RPMI8226 (cell line): ENCODE results near the gene POU3F1.

Source experiments
- DNase-seq: peaks from one replicate; pipeline ENCODE4 v3.0.0-alpha.2; 2015

The POU3F1 gene

DNA sequence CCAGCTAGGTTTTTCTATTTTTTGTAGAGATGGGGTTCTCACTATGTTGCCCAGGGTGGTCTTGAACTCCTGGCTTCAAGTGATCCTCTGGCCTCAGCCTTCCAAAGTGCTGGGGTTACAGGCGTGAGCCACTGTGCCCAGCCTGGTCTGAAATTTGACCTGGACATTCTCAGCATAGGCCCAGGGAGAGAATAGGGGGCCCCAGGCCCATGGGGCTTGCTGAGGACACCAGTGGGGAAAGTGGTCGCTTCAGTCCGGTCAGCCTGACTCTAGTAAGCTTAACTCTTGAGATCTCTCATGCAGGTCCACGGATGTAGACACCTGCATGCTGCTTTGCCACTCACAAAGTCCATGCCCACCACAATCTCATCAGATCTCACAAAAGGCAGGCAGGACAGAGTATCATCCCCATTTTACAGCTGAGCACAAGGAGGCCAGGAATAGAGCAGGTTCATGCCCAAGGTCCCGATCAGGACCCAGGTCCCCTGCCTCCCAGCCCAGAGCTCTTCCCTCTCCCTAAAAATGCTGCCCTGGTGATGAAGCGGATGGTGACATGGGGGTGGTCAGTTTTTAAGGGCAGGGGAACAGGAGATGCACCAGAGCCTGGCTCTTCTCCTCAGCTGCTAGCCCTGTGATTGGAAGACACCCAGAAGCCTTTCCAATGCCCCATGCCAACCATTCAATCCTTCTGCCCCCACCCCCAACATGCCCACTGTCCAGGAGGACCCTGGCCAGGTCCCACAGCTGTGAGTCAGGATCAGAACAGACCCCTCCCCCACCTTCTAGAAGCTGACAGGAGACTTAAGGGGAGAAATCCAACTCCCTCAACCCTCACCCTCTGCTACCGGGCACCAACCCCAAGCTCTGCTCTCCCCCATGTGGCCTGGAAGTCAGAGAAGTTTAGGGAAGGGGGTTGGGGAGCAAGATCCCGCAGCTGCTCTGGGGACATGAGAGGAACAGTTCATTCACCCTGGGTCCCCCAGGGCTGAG is 43.0 kb downstream of the POU3F1 start:
- DNase-seq: no peak

DNA sequence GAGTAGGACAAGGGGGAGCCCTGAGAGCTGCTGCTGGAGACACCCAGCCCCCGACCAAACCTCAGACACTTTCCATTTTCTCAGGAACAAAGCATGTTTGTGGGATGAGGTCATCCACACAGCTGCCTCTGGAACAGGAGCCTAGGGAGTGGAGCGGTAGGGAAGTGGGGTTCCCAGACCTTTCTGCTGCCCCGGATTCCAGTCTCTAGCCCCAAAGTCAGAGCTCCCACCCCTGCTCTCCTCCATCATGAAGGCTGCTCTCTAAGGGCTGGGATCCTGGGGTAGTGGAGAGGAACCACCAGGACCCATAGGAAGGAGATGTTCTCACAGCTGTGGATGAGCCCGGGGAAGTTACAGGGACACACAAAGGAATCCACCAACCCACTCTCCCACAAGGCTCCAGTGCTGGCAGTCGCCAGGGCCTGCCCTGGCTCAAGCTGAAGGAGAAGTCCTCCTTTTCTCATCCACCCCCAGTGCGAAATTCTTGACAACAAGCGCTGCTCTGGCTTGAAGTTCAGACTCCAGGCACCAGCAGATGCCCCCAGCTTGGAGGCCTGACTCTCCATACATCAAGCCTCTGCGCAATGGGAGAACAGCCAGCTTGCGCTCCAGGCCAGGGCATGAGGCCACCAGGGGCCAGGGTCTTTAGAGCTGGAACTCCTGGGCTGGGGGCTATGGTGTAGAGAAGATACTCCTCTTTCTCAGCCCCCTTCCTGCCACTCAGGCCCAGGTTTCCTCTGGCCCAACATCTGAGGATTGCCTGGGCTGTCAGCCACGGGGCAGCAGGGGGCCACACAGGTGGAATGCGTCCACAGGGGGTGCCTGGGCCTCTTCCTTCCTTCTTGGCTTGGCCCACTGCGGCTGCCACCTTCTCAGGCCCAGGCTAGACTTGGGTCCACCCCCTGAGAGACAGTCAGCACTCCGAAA is 45.8 kb downstream of the POU3F1 start:
- no peak for DNase-seq

DNA sequence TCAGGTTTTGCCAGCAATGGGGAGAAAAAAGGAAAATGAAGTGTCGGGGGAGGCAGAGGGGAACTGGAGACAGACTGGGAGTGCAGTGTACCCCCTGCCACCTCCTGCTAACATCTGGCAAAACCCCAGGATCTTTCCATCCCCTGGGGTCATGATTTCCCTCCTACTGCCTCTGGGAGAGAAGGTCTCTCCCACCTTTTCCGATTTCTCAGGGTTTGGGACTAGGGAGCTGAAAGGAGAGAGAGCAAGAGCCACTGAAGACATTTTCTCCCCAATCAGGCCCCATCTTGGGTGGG is 46.4 kb downstream of the POU3F1 start:
- no peak for DNase-seq

DNA sequence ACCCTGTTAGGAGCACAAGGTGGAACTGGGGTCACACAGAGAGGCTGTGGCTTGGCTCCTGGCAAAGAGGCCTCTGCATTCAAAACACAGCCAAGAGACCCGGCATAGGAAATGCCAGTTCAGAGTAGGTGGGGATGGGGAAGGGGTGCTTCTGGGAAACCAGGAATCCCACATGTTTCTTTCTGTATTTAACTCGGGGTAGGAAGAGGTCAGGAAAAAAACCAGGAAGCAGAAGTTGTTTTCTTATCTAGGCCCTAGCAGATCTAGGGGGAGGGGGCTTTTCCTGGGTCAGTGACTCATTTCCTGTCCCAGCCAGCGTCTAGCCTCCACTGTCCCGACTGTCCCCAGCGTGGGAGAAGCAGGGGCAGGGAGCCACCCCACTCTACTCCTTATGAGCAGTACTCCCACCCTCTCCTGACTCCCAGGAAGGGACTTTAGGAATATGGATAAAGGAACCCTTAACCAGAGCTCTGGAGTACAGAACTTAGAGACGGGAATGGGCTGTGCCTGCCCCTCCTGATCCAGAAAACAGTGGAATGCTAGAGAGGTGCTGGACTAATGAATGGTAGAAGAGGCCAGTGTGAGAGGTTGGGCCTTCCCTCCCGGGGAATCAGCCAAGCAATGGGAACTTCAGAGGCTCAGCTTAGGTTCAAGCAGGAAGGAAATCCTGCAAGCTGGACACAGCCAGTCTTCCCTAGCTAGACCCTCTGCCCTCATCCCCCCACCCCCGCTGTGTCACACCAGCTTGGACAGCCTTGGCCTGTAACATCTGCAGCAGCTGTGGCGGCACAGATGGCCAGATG is 47.0 kb downstream of the POU3F1 start:
- no peak for DNase-seq

DNA sequence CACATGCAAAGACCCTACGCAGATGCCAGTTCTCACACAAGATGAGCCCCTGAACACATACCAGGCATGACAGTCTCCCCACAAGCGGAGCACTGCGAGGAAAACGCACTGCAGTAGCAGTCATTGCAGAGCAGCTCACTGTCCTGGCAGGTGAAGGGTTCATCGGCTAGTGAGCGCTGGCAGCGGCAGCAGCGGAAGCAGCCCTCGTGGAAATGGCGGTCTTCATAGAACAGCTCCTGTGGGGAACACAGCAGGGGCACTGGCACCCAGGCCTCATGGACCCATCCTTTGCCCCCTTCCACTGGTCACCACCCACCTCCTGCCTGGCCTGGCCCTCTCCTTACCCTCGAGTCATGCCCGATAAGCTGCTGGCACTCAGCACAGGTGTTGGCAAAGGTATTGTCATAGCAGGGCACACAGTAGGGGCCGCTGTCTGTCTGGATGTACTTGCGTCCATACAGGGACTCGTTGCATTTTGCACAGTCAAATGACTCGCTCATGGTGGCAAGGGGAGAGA is 47.6 kb downstream of the POU3F1 start:
- DNase-seq: no peak

DNA sequence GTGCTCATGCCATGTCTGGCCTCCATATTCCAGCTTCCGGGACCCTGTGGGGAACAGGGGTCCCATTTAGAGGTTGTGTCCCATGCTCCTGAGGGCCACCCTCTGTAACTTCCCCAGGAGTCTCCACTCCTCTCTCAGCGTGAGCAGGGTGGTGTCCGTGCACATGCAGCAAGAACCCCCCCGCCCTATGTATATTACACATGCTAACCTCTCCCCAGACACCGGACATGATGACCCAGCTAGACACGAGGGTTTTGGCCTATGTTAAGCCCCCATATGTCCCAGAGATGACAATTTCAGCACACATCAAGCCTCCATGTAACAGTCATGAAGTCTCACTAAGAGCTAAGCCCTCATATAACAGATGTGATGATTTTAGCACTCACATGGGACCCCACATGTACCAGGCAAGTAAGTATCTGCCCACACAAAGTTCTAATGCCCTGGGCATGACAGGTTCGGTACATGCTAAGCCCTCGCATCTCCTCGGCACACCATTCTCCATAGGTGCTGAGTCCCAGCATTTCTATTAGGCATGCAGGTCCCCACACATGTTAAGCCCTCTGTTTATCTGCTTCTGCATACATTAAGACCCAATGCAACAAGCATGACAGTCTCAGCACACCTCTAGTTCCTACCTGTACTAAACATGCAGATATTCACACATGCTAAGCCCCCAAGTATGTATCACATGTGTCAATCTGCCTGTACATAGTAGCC is 48.3 kb downstream of the POU3F1 start:
- DNase-seq: no peak

DNA sequence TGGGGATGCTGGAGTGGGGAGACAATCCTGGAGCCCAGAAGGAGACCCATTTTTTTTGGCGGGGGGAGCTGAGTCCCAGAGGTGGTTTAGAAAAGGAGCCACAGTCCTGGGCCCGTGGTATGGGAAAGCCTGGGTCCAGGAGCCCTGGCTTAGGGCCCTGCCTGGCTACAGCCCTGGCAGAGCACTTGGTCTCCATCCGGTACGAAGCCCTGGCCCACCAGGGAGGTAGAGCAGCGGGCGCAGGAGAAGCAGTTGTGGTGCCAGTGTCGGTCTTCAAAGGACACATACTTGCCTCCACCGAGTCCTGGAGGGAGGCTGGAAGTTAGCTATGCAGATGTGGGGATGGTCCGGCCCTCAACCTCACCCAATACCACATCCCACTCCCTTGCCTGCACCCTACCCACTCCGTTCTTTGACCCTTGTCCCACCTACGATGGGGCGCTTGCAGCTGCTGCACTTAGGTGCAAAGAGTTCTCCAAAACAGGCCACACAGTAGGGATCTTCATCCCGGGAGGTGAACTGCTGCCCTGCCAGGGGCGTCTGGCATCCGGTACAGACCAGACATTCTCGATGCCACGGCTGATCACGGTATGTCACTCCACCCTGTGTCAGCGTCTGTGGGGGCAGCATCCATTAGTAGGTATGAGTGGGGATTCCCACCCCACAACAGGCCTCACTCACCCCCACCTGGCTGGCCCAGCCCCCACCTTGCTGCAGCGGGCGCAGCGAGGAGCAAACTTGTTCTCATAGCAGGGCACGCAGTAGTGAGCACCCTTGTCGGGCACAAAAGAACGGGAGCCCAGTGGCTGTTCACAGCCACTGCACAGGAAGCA is 49.1 kb downstream of the POU3F1 start:
- no peak for DNase-seq

DNA sequence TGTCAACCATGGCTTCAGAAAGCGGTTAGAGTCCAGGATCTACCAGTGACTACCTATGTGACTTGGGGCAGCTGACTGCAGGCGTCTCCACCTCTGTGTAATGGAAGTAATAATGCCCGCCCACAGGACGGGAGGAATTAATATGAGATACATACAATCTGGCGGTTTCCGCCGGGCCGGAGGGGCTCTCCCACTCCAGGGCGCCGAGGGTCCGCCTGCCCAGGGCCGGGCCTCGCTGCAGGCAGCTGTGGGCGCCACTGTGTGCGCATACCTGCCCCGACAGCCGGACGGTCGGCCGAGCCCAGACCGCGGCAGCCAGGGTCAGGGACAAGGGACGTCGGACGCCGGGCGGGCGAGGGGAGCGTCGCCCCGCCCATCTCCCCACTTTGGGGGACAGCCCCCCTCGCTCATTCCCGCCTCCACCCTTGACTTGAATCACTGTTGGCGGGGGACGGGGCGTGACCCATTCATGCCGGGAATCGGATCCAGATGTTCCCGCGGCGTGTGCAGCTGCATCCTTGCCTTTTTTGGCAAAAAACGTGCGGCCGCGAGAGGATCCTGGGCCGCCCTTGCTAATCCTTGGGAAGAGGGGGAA is 50.7 kb downstream of the POU3F1 start:
- no peak for DNase-seq

DNA sequence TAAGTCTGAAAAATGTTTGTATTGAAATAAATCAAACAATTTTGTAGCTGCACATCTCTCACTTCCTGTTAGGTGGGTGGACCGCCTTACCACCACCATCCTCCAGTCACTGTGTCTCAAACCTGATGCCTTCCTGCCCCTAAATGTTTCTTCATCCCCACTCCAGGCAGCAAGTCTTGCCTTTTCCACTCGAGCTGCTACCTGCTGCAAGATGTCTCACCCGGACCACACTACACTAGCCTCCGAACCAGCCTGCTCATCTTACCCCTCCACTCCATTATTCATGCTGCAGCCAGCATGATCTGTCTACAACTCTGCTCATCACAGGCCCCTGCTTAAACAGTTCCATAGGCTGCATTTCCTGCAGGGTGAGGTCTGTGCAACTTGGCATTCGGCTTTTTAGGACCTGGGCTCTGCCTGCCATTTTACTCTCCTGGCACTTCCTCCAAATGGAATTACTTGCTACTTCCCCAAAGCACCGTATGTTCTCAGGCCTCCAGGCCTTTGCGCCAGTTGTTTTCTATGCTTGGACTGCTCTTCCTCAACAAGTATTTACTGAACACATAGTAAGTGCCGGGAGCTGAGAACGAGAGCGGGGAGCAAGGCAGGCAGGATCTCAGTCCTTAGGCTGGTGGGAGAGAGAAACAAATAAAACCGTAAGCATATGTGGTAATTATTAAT is 51.6 kb downstream of the POU3F1 start:
- DNase-seq: no peak
